GM12875 (cell line): Measurements from ENCODE around the gene PIGU.

Source experiments
- H3K4me3 ChIP-seq: one replicate; pipeline ENCODE4 v1.5.1; 2011; ENCODE audit warnings: low read depth, low read length, control low read depth
- CTCF ChIP-seq: IDR thresholded peaks from 2 replicates; pipeline ENCODE4 v1.5.1; 2011; ENCODE audit warnings: low read depth, mild to moderate bottlenecking, control low read depth, inconsistent platforms, low read length, moderate library complexity, borderline replicate concordance; ENCODE audit not compliant: insufficient read depth

The PIGU gene

GRCh38 chr20:34573541-34574300 lies 103.2 kb downstream of the PIGU start:
- TF ChIP-seq CTCF = no peak
- no peak overlapping the region for H3K4me3 ChIP-seq

GRCh38 chr20:34571753-34572152 lies 105.1 kb downstream of the PIGU start:
- no peak overlapping the region for H3K4me3 ChIP-seq
- no peak for TF ChIP-seq CTCF

- H3K4me3 ChIP-seq = no peak overlapping the region
- TF ChIP-seq CTCF = no peak
Observed at GRCh38 chr20:34570859-34571306, 106.0 kb downstream of the PIGU start.

- TF ChIP-seq CTCF = no peak
- H3K4me3 ChIP-seq = no peak overlapping the region
Observed at GRCh38 chr20:34569598-34569997, 107.3 kb downstream of the PIGU start.

GRCh38 chr20:34567892-34568865 lies 108.7 kb downstream of the PIGU start:
- no peak for TF ChIP-seq CTCF
- H3K4me3 ChIP-seq = no peak overlapping the region

- TF ChIP-seq CTCF = no peak
- H3K4me3 ChIP-seq = no peak overlapping the region
Observed at GRCh38 chr20:34566978-34567891, 109.7 kb downstream of the PIGU start.
